ENCODE data around the gene ACSL4.
"Not testable (repeated sequence)": the region's sequence is repeated elsewhere in the genome, so short reads cannot be mapped to it uniquely, and the experiment has no call there.

Gene ACSL4

GRCh38 chrX:109672239-109672638 lies 60.8 kb downstream of the ACSL4 start:
- DNase-seq: no peak

GRCh38 chrX:109671170-109671569 lies 61.9 kb downstream of the ACSL4 start:
- DNase-seq: not testable (repeated sequence)

- no peak for DNase-seq
Measured at GRCh38 chrX:109667986-109668385, 65.1 kb downstream of the ACSL4 start.

DNA sequence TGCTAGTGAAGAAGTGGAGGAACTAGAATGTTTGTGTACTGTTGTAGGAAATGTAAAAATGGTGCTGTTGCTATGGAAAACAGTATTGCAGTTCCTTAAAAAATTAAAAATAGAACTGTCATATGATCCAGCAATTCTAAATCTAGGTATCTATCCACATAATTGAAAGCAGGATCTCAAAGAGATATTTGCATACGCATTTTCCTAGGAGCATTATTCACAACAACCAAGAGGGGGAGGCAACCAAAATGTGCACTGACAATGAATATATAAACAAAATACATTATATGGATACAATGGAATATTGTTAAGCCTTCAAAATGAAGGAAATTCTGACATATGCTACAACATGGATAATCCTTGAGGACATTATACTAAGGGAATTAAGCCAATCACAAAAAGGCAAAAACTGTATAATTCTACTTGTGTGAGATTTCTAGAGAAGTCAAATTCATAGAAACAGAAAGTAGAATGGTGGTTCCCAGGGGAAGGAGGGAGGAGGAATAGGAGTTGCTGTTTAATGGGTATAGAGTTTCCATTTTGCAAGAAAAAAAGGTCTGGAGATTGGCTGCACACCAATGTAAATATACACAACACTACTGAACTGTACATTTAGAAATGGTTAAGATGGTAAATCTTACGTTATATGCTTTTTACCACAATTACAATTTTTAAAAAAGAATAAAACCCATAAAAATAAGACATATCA lies 72.5 kb downstream of the ACSL4 start:
- DNase-seq: no peak

DNA sequence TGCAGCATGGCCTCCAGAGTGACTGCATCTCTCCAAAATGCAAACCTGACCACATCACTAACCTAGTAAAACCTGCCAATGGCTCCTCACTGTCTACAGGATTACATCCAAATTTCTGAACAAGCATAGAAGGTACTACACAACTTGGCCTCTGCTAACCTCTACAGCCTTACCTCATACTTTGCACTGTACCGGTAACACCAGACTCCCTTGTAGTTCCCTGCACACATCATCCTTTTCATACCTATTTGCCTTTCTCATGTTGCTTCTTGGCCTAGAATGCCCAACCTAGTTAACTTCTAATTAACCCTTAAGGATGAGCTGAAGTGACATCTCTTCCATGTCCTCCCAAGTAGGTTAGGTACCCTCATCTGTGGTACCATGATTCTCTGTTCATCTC lies 74.7 kb downstream of the ACSL4 start:
- no peak for DNase-seq

DNA sequence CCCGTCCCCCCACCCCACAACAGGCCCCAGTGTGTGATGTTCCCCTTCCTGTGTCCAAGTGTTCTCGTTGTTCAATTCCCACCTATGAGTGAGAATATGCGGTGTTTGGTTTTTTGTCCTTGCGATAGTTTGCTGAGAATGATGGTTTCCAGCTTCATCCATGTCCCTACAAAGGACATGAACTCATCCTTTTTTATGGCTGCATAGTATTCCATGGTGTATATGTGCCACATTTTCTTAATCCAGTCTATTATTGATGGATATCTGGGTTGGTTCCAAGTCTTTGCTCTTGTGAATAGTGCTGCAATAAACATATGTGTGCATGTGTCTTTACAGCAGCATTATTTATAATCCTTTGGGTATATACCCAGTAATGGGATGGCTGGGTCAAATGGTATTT lies 75.7 kb downstream of the ACSL4 start:
- DNase-seq: not testable (repeated sequence)

DNA sequence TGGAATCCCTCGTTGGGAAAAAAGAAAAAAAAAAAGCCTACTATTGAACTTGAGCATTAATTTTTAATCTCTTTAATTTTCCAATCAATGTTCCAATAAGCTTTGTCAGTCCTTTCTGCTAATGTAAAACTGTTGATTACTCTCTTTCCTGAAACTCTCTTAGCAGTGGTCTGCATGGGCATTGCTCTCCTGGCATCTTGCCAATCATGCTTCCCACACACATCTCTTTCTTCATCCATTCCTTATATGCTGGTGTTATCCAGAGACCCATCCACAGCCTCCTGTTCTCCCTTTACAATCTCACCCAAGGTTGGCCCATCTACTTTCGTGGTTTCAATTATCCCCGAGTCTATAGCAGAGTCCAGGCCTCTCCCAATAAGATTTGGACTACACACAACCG lies 76.3 kb downstream of the ACSL4 start:
- no peak for DNase-seq

- no peak for DNase-seq
Measured at GRCh38 chrX:109655502-109656201, 77.4 kb downstream of the ACSL4 start.

DNA sequence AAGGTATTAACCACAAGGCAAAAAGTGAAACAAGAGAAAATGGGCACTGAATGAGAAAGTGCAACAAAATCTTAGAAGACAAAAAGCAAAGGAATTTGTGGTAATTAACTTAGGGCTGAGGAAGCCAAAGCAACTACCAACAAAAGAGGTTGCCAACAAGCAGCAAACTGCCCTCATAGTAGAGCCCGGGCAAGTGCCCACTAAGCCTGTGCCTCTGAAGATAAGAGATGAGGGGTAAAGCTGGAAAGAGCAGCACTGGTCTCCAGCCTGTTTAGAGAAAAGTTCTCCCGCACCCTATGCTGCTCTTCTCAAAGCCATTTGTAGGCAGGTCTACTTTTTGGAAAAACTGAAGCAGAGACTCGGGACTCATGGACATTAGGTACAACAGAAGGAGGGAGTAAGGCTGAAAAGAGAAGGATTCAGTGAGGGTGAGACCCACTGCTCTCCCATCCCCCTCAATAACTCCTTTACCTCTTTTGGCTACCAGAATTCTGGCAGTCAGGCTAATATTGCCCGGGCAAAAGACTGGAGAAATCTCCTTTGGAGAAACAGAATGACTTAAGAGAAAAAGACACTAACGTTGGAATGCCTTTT lies 78.4 kb downstream of the ACSL4 start:
- DNase-seq: no peak

- DNase-seq: not testable (repeated sequence)
Measured at GRCh38 chrX:109644671-109645070, 88.4 kb downstream of the ACSL4 start.

DNA sequence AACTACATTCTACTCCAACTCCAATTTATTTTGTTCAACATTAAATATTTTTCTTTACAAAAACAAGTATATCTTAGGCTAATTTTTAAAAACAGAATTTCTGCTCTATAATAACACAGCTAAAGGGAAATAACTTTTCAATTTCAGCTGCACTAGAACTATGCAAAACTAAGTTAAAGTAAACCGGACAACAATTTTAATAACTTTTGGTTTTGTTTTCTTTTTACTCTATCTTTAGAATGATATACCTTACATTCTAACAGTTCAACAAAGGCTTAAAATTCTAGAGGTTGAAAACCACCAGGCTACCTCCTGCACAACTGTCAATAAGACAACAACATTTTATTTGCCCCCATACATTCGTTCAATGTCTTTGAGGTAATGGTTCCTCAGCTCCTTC lies 89.4 kb downstream of the ACSL4 start:
- DNase-seq: no peak

DNA sequence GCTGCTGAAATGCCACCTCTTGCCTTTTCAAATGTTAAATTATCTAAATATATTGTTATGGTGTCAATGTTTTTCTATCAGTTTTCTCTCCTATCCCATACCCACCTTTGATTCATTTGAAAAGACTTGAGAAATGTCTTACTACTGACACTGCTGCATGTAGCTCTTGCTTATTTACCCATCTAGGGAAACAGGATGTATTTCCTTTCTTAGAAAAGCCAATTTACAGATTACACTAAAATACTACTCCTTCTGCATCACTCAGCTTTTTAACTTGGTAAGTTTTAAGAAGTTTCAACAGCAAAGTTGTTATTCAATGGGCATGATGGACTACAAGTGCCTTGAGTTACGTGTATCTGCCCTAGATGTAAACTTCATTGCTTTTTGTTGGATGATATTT lies 94.9 kb downstream of the ACSL4 start:
- DNase-seq: no peak

DNA sequence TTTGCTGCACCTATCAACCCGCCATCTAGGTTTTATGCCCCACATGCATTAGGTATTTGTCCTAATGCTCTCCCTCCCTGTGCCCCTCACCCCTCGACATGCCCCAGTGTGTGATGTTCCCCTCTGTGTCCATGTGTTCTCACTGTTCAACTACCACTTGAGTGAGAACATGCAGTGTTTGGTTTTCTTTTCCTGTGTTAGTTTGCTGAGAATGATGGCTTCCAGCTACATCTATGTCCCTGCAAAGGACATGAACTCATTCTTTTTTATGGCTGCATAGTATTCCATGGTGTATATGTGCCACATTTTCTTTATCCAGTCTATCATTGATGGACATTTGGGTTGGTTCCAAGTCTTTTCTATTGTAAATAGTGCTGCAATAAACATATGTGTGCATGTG lies 95.6 kb downstream of the ACSL4 start:
- not testable (repeated sequence) for DNase-seq

DNA sequence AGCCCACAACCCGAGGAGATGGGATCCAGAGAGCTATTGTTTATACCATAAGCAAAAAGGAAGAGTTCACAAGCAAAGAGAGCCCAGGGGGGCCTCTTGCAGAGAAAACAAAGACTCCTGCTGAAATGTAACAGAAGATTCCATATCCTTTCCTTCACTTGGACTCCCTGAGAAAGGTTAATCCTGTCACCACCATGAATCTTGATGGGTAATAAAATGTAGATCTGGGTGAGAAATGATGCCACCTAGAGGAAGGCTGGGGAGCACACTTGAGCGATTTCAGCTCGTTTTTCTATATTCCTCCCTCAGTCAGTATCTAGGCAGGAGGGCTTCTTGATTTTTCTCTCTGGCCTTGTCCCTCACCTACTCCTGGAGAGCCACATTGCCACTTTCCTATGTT lies 97.9 kb downstream of the ACSL4 start:
- no peak for DNase-seq

GRCh38 chrX:109632906-109633504 lies 100.1 kb downstream of the ACSL4 start:
- DNase-seq: peak in 3 of 56 donors; percentile 0 to 31 (median 0)

GRCh38 chrX:109629310-109629709 lies 103.7 kb downstream of the ACSL4 start:
- DNase-seq: peak in 12 of 56 donors; percentile 0 to 31 (median 2)

GRCh38 chrX:109626637-109627036 lies 106.4 kb downstream of the ACSL4 start:
- no peak for DNase-seq

- DNase-seq: peak in 18 of 56 donors; percentile 0 to 28 (median 3)
Measured at GRCh38 chrX:109624641-109625616, 108.1 kb downstream of the ACSL4 start, which contains the start of gene KCNE5. KCNE5 (minus strand) TSS chrX:109625172; CDS start chrX:109625020, 152 bp downstream.

GRCh38 chrX:109623997-109624396 lies 109.1 kb downstream of the ACSL4 start:
- peak in 28 of 56 donors; percentile 0 to 59 (median 12) for DNase-seq

DNA sequence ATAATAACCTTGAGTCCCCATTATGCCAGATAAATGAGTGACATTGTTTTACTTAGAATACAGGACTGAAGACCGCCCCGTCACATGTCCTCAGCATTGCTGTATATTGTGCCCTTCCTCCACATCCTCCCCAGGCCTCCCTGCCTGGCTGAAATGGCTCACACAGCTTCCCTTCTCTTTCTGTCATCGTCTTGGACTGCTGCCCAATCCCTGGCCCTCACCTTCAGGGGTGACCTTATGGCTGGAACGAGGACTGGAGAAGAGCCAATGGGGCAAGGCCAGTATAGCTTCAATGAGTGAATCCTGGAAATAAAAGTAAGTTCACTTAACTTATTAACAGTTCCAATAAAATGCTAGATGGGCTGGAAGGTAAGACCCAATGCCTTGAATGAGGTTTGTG lies 110.8 kb downstream of the ACSL4 start:
- peak in 1 of 56 donors; percentile 4 for DNase-seq

DNA sequence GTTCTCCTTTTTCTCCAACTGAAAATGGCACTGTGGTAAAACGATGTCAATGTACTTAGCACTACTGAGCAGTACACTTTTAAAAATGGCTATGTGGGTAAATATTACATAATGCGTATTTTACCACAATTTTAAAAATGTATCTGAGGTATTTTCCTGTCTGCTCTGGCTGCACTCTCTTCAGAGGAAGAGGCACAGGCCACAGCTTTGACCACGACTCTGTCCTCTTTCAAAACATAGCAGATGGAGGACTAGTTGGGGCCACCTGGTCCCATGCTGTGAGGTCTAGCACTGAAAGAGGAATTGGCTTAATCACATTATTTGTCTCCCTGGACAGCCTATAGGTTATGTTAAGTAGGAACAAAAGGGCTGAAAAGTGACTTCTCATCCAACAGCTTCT lies 113.3 kb downstream of the ACSL4 start:
- no peak for DNase-seq
